Fibroblast of gingiva (primary cell): ENCODE data around the gene LY86.
"Not testable (repeated sequence)": the region's sequence is repeated elsewhere in the genome, so short reads cannot be mapped to it uniquely, and the experiment has no call there.

Source experiments
- DNase-seq: peaks from one replicate; pipeline ENCODE4 v3.0.0-alpha.2; 2011; ENCODE audit warnings: low read depth

The LY86 gene

GRCh38 chr6:6654599-6655575 is 66.4 kb downstream of the LY86 start:
- DNase-seq, result no peak

- no peak for DNase-seq
Observed at GRCh38 chr6:6655805-6656251, 67.3 kb downstream of the LY86 start.

- DNase-seq, result no peak
Observed at GRCh38 chr6:6656287-6656686, 67.8 kb downstream of the LY86 start.

- DNase-seq, result no peak
Observed at GRCh38 chr6:6657085-6657819, 68.7 kb downstream of the LY86 start.

- DNase-seq, result no peak
Observed at GRCh38 chr6:6657820-6658217, 69.3 kb downstream of the LY86 start.

- DNase-seq, result no peak
Observed at GRCh38 chr6:6659600-6660327, 71.2 kb downstream of the LY86 start.

GRCh38 chr6:6660339-6661045 is 72.0 kb downstream of the LY86 start:
- DNase-seq, result no peak

- no peak for DNase-seq
Observed at GRCh38 chr6:6661191-6661590, 72.7 kb downstream of the LY86 start.

GRCh38 chr6:6661684-6662083 is 73.2 kb downstream of the LY86 start:
- peak; percentile 30 for DNase-seq

GRCh38 chr6:6663421-6664135 is 75.1 kb downstream of the LY86 start:
- no peak for DNase-seq

GRCh38 chr6:6665555-6666243 is 77.2 kb downstream of the LY86 start:
- no peak for DNase-seq

- not testable (repeated sequence) for DNase-seq
Observed at GRCh38 chr6:6670150-6670549, 81.6 kb downstream of the LY86 start.

GRCh38 chr6:6674872-6675271 is 86.4 kb downstream of the LY86 start:
- no peak for DNase-seq

GRCh38 chr6:6676910-6677441 is 88.5 kb downstream of the LY86 start:
- DNase-seq, result peak; percentile 62

- DNase-seq, result no peak
Observed at GRCh38 chr6:6678185-6678671, 89.7 kb downstream of the LY86 start.

- DNase-seq, result no peak
Observed at GRCh38 chr6:6678811-6679210, 90.3 kb downstream of the LY86 start.

- DNase-seq, result no peak
Observed at GRCh38 chr6:6679633-6680032, 91.1 kb downstream of the LY86 start.

- DNase-seq, result peak; percentile 59
Observed at GRCh38 chr6:6680526-6680925, 92.0 kb downstream of the LY86 start.

- no peak for DNase-seq
Observed at GRCh38 chr6:6681075-6681849, 92.7 kb downstream of the LY86 start.
